PFSK-1 (cell line): ENCODE results near the gene MAP3K3.

Experiments used
- FOXP2 ChIP-seq: optimal IDR thresholded peaks from 2 replicates; pipeline ENCODE3; 2011; ENCODE audit warnings: borderline replicate concordance, control low read depth, inconsistent platforms; ENCODE audit not compliant: insufficient read depth; ENCODE audit errors: extremely low read length, extremely low read depth
- POLR2AphosphoS5 ChIP-seq: IDR thresholded peaks from 2 replicates; pipeline ENCODE4 v1.6.1; 2012; ENCODE audit warnings: low read depth, mild to moderate bottlenecking, control low read depth, low read length, moderate library complexity
- SIN3A ChIP-seq: IDR thresholded peaks from 2 replicates; pipeline ENCODE4 v1.6.1; 2012; ENCODE audit warnings: mild to moderate bottlenecking, low read length, moderate library complexity, borderline replicate concordance; ENCODE audit not compliant: insufficient read depth
- TAF1 ChIP-seq: IDR thresholded peaks from 2 replicates; pipeline ENCODE4 v1.6.1; 2012; ENCODE audit warnings: low read length, control low read depth, borderline replicate concordance; ENCODE audit not compliant: insufficient read depth
- TF ChIP-seq, protein P1 (sequence below), 2 experiments: IDR thresholded peaks; 2 replicates each; pipeline versions ENCODE4 v1.6.1 to v1.8.0; 2011 to 2012; ENCODE audit warnings: low read depth in 2 of 2, low read length in 2 of 2, control low read depth in 1 of 2, inconsistent platforms in 1 of 2, mild to moderate bottlenecking in 1 of 2, moderate library complexity in 1 of 2; ENCODE audit not compliant: insufficient read depth in 1 of 2

MAP3K3 gene

DNA sequence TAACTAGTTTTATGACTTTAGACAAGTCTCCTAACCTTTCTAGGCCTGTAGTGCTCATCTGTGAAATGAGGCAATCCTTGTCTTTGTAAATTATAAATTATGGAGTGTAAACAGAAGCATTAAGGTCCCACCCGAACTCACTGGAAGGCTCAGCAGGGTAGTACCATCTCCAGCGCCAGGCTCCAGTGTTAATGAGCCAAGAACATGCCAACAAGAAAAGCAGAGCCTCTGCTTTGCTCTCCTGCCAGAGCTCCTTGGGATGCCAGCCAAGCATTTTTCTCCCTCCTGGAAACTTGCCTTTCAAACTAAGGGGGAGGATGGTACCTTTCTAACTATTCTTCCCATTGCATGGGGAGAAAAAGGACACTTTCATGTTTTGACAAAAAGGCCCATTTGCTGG is 62.8 kb downstream of the MAP3K3 start:
- TF ChIP-seq TAF1, result no peak
- no peak for TF ChIP-seq SIN3A
- TF ChIP-seq POLR2AphosphoS5, result no peak
- TF ChIP-seq FOXP2, result no peak
- TF ChIP-seq, protein P1, sequence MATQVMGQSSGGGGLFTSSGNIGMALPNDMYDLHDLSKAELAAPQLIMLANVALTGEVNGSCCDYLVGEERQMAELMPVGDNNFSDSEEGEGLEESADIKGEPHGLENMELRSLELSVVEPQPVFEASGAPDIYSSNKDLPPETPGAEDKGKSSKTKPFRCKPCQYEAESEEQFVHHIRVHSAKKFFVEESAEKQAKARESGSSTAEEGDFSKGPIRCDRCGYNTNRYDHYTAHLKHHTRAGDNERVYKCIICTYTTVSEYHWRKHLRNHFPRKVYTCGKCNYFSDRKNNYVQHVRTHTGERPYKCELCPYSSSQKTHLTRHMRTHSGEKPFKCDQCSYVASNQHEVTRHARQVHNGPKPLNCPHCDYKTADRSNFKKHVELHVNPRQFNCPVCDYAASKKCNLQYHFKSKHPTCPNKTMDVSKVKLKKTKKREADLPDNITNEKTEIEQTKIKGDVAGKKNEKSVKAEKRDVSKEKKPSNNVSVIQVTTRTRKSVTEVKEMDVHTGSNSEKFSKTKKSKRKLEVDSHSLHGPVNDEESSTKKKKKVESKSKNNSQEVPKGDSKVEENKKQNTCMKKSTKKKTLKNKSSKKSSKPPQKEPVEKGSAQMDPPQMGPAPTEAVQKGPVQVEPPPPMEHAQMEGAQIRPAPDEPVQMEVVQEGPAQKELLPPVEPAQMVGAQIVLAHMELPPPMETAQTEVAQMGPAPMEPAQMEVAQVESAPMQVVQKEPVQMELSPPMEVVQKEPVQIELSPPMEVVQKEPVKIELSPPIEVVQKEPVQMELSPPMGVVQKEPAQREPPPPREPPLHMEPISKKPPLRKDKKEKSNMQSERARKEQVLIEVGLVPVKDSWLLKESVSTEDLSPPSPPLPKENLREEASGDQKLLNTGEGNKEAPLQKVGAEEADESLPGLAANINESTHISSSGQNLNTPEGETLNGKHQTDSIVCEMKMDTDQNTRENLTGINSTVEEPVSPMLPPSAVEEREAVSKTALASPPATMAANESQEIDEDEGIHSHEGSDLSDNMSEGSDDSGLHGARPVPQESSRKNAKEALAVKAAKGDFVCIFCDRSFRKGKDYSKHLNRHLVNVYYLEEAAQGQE (IDR thresholded peaks at IDR 0.05; ENCODE audit: insufficient read depth in 1 of 2, low read depth in 2 of 2, low read length in 2 of 2), result no peak

DNA sequence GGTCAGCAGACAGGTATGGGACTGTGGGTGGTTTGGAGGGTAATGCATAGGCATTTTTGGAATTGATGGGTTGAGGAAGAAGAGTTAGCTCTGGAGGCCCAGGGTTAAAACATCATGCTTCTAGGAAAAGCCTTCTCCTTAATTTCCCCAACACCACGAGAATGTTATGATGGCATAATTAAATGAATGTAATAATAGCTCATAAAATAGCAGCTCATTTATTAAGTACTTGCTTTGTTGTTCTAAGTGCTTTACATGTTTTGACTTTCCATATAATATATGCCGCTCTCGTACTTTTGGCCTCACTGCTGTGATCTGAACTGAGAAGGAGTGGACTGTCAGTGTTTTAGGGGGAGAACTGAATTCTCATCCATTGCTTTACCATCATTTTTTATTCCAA is 63.4 kb downstream of the MAP3K3 start:
- TF ChIP-seq POLR2AphosphoS5, result no peak
- no peak for TF ChIP-seq TAF1
- no peak for TF ChIP-seq SIN3A
- TF ChIP-seq, protein P1 (IDR thresholded peaks at IDR 0.05; ENCODE audit: insufficient read depth in 1 of 2, low read depth in 2 of 2, low read length in 2 of 2), result no peak
- no peak for TF ChIP-seq FOXP2

DNA sequence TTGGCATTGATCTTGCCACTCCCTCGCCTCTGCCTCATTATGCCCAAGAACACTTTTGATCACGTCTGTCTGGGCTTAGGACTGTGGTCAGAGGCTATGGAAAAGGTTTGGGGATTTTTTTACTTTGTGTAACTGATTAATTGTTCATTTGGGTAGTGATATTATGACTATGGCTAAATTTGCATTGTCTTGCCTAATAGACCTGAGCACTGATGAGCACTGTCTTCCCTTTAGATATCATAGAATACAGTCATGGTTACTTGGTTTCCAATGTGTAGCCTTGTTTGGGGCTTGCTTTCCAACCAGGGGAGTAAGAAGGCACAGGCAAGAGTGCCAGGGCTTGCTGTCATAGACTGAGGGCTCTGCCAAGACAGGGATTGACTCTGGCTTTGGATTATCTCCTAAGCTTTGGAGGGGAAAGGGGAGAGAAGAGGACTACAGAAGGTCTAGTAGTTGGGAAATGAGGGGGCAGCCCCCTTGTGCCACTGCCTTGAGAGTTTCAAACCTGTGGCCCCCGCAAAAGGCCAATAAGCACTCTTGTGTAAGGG is 64.0 kb downstream of the MAP3K3 start:
- no peak for TF ChIP-seq TAF1
- TF ChIP-seq FOXP2, result no peak
- TF ChIP-seq SIN3A, result no peak
- TF ChIP-seq, protein P1 (IDR thresholded peaks at IDR 0.05; ENCODE audit: insufficient read depth in 1 of 2, low read depth in 2 of 2, low read length in 2 of 2), result no peak
- no peak for TF ChIP-seq POLR2AphosphoS5

DNA sequence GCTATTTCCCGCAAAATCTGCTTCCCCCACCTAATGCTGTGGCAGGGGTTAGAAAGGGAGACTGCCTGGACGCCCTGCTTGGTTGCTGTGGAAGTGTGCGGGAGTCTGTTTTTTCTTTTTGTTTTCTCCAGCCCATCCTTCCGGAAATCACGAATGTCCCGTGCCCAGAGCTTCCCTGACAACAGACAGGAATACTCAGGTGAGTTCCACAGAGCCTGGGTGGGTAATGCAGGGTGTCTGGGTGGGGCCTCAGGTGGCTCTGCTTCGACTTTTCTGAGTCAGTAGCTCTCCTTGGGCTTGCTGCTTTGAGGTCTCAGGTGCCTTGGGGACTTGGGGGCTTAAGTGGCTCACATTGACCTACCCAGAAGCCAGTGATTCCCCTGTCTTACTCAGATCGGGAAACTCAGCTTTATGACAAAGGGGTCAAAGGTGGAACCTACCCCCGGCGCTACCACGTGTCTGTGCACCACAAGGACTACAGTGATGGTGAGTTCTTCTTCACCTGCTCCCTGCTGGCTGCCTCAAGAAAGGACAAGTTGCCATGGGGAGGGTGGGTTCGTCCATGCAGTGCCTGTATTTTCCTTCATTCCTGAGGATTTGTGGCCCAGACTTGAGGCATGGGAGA is 66.3 kb downstream of the MAP3K3 start:
- no peak for TF ChIP-seq TAF1
- TF ChIP-seq SIN3A, result no peak
- no peak for TF ChIP-seq FOXP2
- TF ChIP-seq, protein P1 (IDR thresholded peaks at IDR 0.05; ENCODE audit: insufficient read depth in 1 of 2, low read depth in 2 of 2, low read length in 2 of 2), result no peak
- TF ChIP-seq POLR2AphosphoS5, result no peak

DNA sequence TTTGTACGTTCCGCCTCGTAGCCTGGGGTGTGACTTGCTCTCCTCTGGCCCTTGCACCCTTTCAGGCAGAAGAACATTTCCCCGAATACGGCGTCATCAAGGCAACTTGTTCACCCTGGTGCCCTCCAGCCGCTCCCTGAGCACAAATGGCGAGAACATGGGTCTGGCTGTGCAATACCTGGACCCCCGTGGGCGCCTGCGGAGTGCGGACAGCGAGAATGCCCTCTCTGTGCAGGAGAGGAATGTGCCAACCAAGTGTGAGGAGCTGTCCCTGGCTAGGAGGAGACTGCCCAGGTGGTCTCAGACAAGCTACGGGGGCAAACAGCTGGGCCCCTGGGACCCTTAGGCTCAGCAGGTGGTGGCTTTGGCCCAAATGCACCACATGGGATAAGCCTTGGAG is 67.3 kb downstream of the MAP3K3 start:
- TF ChIP-seq POLR2AphosphoS5 (no peak), TAF1 (no peak)
